D721Med (cell line): Measurements from ENCODE around the gene EPHA10.
"Not testable (repeated sequence)": the region's sequence is repeated elsewhere in the genome, so short reads cannot be mapped to it uniquely, and the experiment has no call there.

Experiments used
- DNase-seq: peaks from one replicate; pipeline ENCODE4 v3.0.0; 2011; ENCODE audit warnings: low spot score; ENCODE audit not compliant: insufficient read length
- FAIRE-seq: peaks from 2 replicates; lab custom pipeline; 2011; peaks lifted over from hg19 to GRCh38; lab: Jason Lieb, UNC
- TF ChIP-seq, protein P1 (sequence below): IDR thresholded peaks from 2 replicates; pipeline ENCODE4 v1.5.1; 2012; ENCODE audit warnings: mild to moderate bottlenecking, control low read depth; ENCODE audit not compliant: insufficient read depth; ENCODE audit errors: missing control alignments

EPHA10 gene

DNA sequence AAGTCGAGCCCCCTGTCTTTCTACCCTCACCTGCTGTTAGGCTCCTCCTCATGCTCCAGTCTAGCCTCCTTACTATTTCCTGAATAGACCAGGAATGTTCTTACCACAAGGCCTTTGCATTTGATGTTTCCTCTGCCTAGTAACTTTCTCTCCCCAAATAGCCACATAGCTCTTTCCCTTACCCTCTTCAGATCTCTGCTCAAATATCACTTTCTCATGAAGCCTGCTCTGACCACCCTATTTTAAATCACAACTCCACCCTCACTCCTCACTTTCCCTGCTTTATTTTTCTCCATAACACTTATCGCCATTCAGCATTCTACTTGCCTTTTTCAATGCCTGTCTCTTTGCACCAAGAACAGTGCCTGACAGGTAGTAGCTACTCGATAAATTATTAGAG is 79.2 kb downstream of the EPHA10 start:
- DNase-seq, result no peak
- TF ChIP-seq, protein P1, sequence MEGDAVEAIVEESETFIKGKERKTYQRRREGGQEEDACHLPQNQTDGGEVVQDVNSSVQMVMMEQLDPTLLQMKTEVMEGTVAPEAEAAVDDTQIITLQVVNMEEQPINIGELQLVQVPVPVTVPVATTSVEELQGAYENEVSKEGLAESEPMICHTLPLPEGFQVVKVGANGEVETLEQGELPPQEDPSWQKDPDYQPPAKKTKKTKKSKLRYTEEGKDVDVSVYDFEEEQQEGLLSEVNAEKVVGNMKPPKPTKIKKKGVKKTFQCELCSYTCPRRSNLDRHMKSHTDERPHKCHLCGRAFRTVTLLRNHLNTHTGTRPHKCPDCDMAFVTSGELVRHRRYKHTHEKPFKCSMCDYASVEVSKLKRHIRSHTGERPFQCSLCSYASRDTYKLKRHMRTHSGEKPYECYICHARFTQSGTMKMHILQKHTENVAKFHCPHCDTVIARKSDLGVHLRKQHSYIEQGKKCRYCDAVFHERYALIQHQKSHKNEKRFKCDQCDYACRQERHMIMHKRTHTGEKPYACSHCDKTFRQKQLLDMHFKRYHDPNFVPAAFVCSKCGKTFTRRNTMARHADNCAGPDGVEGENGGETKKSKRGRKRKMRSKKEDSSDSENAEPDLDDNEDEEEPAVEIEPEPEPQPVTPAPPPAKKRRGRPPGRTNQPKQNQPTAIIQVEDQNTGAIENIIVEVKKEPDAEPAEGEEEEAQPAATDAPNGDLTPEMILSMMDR, result no peak
- no peak for FAIRE-seq

DNA sequence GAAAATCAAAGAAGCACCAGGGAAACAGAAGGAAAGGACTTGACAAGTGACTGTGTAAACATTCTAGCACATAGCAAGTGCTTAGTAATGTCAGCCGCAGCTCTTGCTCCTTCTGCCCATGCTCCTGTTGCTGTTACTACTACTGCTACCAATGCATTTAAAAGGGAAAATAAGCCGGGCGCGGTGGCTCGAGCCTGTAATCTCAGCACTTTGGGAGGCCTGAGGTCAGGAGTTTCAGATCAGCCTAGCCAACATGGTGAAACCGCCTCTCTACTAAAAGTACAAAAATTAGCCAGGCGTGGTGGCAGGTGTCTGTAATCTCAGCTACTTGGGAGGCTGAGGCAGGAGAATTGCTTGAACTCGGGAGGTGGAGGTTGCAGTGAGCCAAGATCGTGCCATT is 80.7 kb downstream of the EPHA10 start:
- not testable (repeated sequence) for DNase-seq, FAIRE-seq

DNA sequence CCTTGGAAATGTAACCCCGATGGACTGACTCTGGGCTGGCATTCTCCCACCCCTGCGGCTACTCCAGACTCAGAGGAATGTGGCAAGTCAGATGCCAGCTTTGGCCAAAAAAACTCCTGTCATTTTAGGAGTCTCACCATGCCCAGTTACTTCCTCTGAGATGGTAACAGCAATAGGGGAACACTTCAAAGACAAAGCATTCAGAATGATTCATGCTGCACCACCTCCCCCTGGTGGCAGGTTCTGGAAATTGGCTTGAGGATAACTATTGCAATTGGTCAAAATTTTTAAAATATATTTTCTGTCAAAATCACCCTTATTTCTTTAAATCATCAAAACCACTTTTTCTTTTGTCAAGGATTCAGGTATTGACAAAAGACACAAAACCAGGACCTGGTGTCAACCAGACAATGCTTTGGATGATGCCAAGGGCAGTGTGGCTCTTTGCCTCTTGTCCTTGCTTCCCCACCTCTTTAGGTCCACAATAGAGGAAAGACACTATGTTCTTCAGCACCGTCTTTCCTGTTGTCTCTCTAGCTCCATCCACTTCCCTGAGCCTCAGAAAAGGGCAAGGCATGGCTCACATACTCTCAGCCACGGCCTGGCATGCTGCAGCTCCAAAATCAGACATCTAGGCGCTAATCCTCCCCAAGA is 82.5 kb downstream of the EPHA10 start:
- DNase-seq (peak; percentile 51), FAIRE-seq (peak; percentile 16)
- TF ChIP-seq, protein P1, result peak; percentile 92

- DNase-seq (no peak), FAIRE-seq (no peak)
- TF ChIP-seq, protein P1, result no peak
Measured at GRCh38 chr1:37680933-37681332, 84.0 kb downstream of the EPHA10 start.

- DNase-seq, result no peak
- FAIRE-seq, result no peak
- TF ChIP-seq, protein P1, result no peak
Measured at GRCh38 chr1:37677808-37678207, 87.1 kb downstream of the EPHA10 start.

DNA sequence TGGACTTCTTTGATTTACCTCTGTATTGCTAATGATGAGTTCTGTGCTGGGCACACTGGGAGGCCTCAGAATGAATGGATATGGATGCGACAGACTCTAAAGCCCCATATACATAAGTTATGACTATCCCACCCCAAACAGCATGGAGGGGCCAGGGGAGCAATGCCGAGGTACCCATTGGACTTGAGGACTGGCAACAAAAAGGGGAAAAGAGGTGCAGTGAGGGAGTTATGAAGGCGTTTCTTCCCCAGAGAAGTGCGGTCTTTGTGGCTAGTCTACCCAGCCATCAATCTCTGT is 87.8 kb downstream of the EPHA10 start:
- no peak for DNase-seq
- TF ChIP-seq, protein P1, result no peak
- no peak for FAIRE-seq

DNA sequence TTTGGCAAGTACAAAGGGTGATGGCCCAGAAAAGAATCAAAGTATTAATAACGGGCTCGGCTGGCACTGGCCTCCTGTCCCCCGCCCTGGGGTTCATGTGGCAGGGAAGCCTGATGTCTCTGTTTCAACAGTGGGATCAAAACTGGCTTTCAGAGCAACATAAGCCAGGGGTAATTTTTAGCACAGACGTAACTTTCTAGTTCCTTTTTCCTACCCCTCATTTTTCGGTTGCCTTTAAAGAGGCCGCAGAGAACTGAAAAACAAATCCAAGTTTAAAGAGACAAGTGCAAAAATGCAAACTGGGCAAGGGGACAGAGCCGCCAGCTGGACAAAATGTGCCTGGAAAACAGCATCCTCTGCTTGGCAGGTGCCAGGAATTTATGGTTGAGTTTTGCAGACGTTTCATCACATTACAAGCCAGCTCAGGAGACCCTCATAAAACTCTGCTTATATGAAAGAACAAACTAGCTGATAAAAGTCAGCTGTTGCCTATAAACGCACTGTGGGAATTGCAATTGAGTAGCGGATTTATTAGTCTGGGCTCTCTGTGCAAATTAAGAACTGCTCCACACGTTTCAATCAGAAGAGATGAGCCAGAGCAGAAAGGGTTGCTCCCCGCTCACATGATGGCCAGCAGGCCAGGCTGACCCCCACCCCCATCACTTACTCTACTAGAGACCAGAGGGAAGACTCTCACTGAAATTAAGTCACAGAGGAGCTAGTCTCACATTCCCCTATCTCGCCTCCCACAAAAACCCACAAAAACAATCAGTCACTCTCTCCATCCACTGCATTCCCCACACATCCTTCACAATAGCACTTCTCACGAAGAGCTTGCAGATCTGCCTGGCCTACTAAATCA is 88.4 kb downstream of the EPHA10 start:
- DNase-seq (no peak), FAIRE-seq (no peak)

More for the DNA sequence above, 88.4 kb downstream of the EPHA10 start:
- TF ChIP-seq, protein P1, result no peak
